HepG2 (cell line): ENCODE results near the gene SPSB2. TPM values are rescaled to one million over a fixed set of nuclear protein-coding genes. Genes with fewer than 3 reads are reported as not detected.

Source experiments
- ATF6 ChIP-seq: sonication (generic); formaldehyde crosslinking; conservative IDR thresholded peaks from 2 replicates; pipeline ENCODE4 v1.4.0; 2020; ENCODE audit warnings: missing genetic modification reagents
- ATF7 ChIP-seq, 2 experiments: fragments of 450-650 bp in 1 of 2; sonication (generic) in 1 of 2; formaldehyde crosslinking in 1 of 2; IDR thresholded peaks; 2 replicates each; pipeline versions ENCODE4 v1.4.0 to v1.6.1; 2016 to 2020; ENCODE audit warnings: antibody characterized with exemption in 1 of 2, mild to moderate bottlenecking in 1 of 2, missing genetic modification reagents in 1 of 2
- BCLAF1 ChIP-seq: fragments of 450-650 bp; IDR thresholded peaks from 2 replicates; pipeline ENCODE4 v1.6.1; 2017; ENCODE audit warnings: mild to moderate bottlenecking
- FOXO1 ChIP-seq: sonication (generic); formaldehyde crosslinking; IDR thresholded peaks from 2 replicates; pipeline ENCODE4 v1.4.0; 2020; ENCODE audit warnings: missing genetic modification reagents
- KDM5B ChIP-seq: sonication (generic); formaldehyde crosslinking; IDR thresholded peaks from 2 replicates; pipeline ENCODE4 v1.4.0; 2020; ENCODE audit warnings: missing genetic modification reagents, mild to moderate bottlenecking, borderline replicate concordance
- NFE2 ChIP-seq: sonication (generic); formaldehyde crosslinking; IDR thresholded peaks from 2 replicates; pipeline ENCODE4 v1.4.0; 2020; ENCODE audit warnings: missing genetic modification reagents
- PLRG1 ChIP-seq: fragments of 450-650 bp; conservative IDR thresholded peaks from 2 replicates; pipeline ENCODE4 v1.6.1; 2016
- SKIL ChIP-seq: sonication (generic); formaldehyde crosslinking; IDR thresholded peaks from 2 replicates; pipeline ENCODE4 v1.8.0; 2022; ENCODE audit warnings: missing genetic modification reagents, mild to moderate bottlenecking, moderate library complexity, borderline replicate concordance
- SMAD9 ChIP-seq: sonication (generic); formaldehyde crosslinking; IDR thresholded peaks from 2 replicates; pipeline ENCODE4 v1.5.1; 2020; ENCODE audit warnings: mild to moderate bottlenecking, missing genetic modification reagents
- SOX13 ChIP-seq, 3 experiments: fragments of 450-650 bp in 1 of 3; sonication (generic) in 1 of 3; formaldehyde crosslinking in 1 of 3; IDR thresholded peaks in 2 of 3; conservative IDR thresholded peaks in 1 of 3; 2 replicates each; pipeline versions ENCODE4 v1.5.0 to v1.6.1; 2016 to 2020; ENCODE audit warnings: antibody characterized with exemption in 1 of 3, mild to moderate bottlenecking in 1 of 3, missing compliant biosample characterization in 1 of 3, missing genetic modification reagents in 1 of 3, moderate library complexity in 1 of 3
- TOPORS ChIP-seq: sonication (generic); formaldehyde crosslinking; IDR thresholded peaks from 2 replicates; pipeline ENCODE4 v1.8.0; 2023; ENCODE audit warnings: mild to moderate bottlenecking, missing genetic modification reagents
- ZNF138 ChIP-seq: sonication (generic); formaldehyde crosslinking; IDR thresholded peaks from 2 replicates; pipeline ENCODE4 v1.5.0; 2020; ENCODE audit warnings: mild to moderate bottlenecking, low read depth, missing genetic modification reagents
- ZNF230 ChIP-seq: sonication (generic); formaldehyde crosslinking; IDR thresholded peaks from 2 replicates; pipeline ENCODE4 v1.4.0; 2020; ENCODE audit warnings: mild to moderate bottlenecking, missing genetic modification reagents
- ZNF530 ChIP-seq: sonication (generic); formaldehyde crosslinking; IDR thresholded peaks from 2 replicates; pipeline ENCODE4 v1.5.0; 2020; ENCODE audit warnings: low read depth, mild to moderate bottlenecking, missing genetic modification reagents
- ZNF570 ChIP-seq: sonication (generic); formaldehyde crosslinking; IDR thresholded peaks from 2 replicates; pipeline ENCODE4 v1.4.0; 2020; ENCODE audit warnings: mild to moderate bottlenecking, missing genetic modification reagents, borderline replicate concordance
- ZNF670 ChIP-seq: sonication (generic); formaldehyde crosslinking; IDR thresholded peaks from 2 replicates; pipeline ENCODE4 v1.8.0; 2022; ENCODE audit warnings: mild to moderate bottlenecking, missing genetic modification reagents, borderline replicate concordance
- ZNF883 ChIP-seq: sonication (generic); formaldehyde crosslinking; IDR thresholded peaks from 2 replicates; pipeline ENCODE4 v1.5.1; 2020; ENCODE audit warnings: mild to moderate bottlenecking, missing genetic modification reagents; ENCODE audit errors: not compliant biosample characterization
- polyA plus RNA-seq, 8 experiments: library from polyadenylated mRNA; depleted of rRNA in 3 of 8; stranded (reverse) in 7 of 8; unstranded in 1 of 8; fragments of >200 nt; fragmentation: Illumina TruSeq in 4 of 8; extraction: Trizol in 4 of 8; gene quantifications; 2 replicates each; pipeline versions ENCODE4 v1.2.1 to v1.2.3, GENCODE V29; 2011 to 2016; ENCODE audit warnings: low read depth in 4 of 8, missing spikeins in 1 of 8, mixed read lengths in 1 of 8; ENCODE audit not compliant: insufficient read depth in 1 of 8
- total RNA-seq, 5 experiments: library from RNA; depleted of rRNA; stranded (reverse); fragments of >200 nt; fragmentation: Illumina TruSeq; extraction: Trizol; gene quantifications; 2 replicates each; pipeline ENCODE4 v1.2.3, GENCODE V29; 2016; ENCODE audit warnings: low read depth in 1 of 5

SPSB2 gene
- total and polyA plus RNA-seq, 2 of the 13 experiments (the other 11 are each of a cell fraction or from before 2014, with no cell fraction given), result 2.0 to 6.2 TPM

- TF ChIP-seq NFE2 (CRISPR knock-in tag) (no peak), ZNF530 (CRISPR knock-in tag) (no peak), ATF6 (CRISPR knock-in tag) (peak; percentile 87; the same call in 1 of the 2 replicates), BCLAF1 (no peak), ZNF670 (CRISPR knock-in tag) (no peak), PLRG1 (no peak), SKIL (CRISPR knock-in tag) (no peak; the same call in 1 of the 2 replicates), KDM5B (peak; percentile 83), ZNF570 (CRISPR knock-in tag) (no peak), ZNF883 (CRISPR knock-in tag) (peak; percentile 69), SOX13 (IDR thresholded peaks at IDR 0.05) (0 out of 2 replicates have a peak, but pooled peaks have one; percentile 23), SOX13 (CRISPR knock-in tag; conservative IDR thresholded peaks at IDR 0.05 in 1 of 2, IDR thresholded peaks at IDR 0.05 in 1 of 2) (no peak; a peak in 1 of 4 replicates), SMAD9 (CRISPR knock-in tag) (no peak), TOPORS (0 out of 2 replicates have a peak, but pooled peaks have one; percentile 74), ZNF138 (CRISPR knock-in tag) (peak; percentile 83; the same call in 1 of the 2 replicates), ZNF230 (peak; percentile 21; the same call in 1 of the 2 replicates), FOXO1 (CRISPR knock-in tag) (no peak), ATF7 (IDR thresholded peaks at IDR 0.05) (no peak), ATF7 (CRISPR knock-in tag; IDR thresholded peaks at IDR 0.05) (no peak)
Observed at GRCh38 chr12:6867413-6868210, 5.5 kb downstream of the SPSB2 start, which contains the start of gene TPI1 (continued).
